K562 (cell line): Measurements from ENCODE around the gene ADAM22. TPM values are rescaled to one million over a fixed set of nuclear protein-coding genes. Genes with fewer than 3 reads are reported as not detected.

Experiments used
- BDP1 ChIP-seq: IDR thresholded peaks from 3 replicates; pipeline ENCODE4 v1.6.1; 2011; ENCODE audit not compliant: insufficient read length, insufficient read depth
- CBX2 ChIP-seq: fragments of 200-600 bp; sonication (generic); IDR thresholded peaks from one replicate; pipeline ENCODE4 v1.6.1; 2012; ENCODE audit warnings: mild to moderate bottlenecking, low read length, inconsistent platforms; ENCODE audit not compliant: insufficient read depth, poor library complexity, severe bottlenecking
- CCAR2 ChIP-seq: fragments of 200-400 bp; formaldehyde crosslinking; IDR thresholded peaks from 2 replicates; pipeline ENCODE4 v1.6.1; 2017; ENCODE audit warnings: mild to moderate bottlenecking, low read depth, low read length
- CHD2 ChIP-seq: IDR thresholded peaks from 2 replicates; pipeline ENCODE4 v1.6.1; 2011; ENCODE audit warnings: low read depth, low read length
- E2F3 ChIP-seq: fragments of 250-450 bp; sonication (Bioruptor Pico); IDR thresholded peaks from 2 replicates; pipeline ENCODE4 v1.4.0; 2020; ENCODE audit warnings: mild to moderate bottlenecking
- GATA2 ChIP-seq: sonication (generic); formaldehyde crosslinking; IDR thresholded peaks from 2 replicates; pipeline ENCODE4 v1.4.0; 2020; ENCODE audit warnings: mild to moderate bottlenecking, missing genetic modification reagents
- HDGF ChIP-seq: fragments of 450-650 bp; IDR thresholded peaks from 2 replicates; pipeline ENCODE4 v1.6.1; 2016
- HNRNPLL ChIP-seq: fragments of 200-400 bp; formaldehyde crosslinking; IDR thresholded peaks from 2 replicates; pipeline ENCODE4 v1.6.1; 2017; ENCODE audit warnings: low read length, low read depth, mild to moderate bottlenecking; ENCODE audit not compliant: poor library complexity, severe bottlenecking
- MEF2D ChIP-seq: conservative IDR thresholded peaks from 2 replicates; pipeline ENCODE4 v1.6.1; 2016; ENCODE audit warnings: low read depth, missing genetic modification characterization, missing compliant biosample characterization
- MXI1 ChIP-seq: IDR thresholded peaks from 2 replicates; pipeline ENCODE4 v1.6.1; 2011; ENCODE audit warnings: low read depth, mild to moderate bottlenecking, improper control_type of control experiment, low read length
- NCOR1 ChIP-seq: fragments of 450-650 bp; IDR thresholded peaks from 2 replicates; pipeline ENCODE4 v1.6.1; 2016; ENCODE audit warnings: mild to moderate bottlenecking, moderate library complexity
- NELFE ChIP-seq: IDR thresholded peaks from 2 replicates; pipeline ENCODE4 v1.6.1; 2011; ENCODE audit warnings: mild to moderate bottlenecking; ENCODE audit not compliant: insufficient read depth, insufficient read length
- RBBP5 ChIP-seq: fragments of 200-600 bp; sonication (generic); IDR thresholded peaks from 2 replicates; pipeline ENCODE4 v1.6.1; 2012; ENCODE audit warnings: borderline replicate concordance, mild to moderate bottlenecking, low read length, control low read depth, inconsistent platforms; ENCODE audit not compliant: insufficient read depth, poor library complexity, severe bottlenecking
- RBM39 ChIP-seq: fragments of 200-400 bp; formaldehyde crosslinking; optimal IDR thresholded peaks from 2 replicates; pipeline ENCODE3; 2018; ENCODE audit warnings: low read depth, low read length
- SIN3A ChIP-seq, 2 experiments: fragments of 150-350 bp in 1 of 2; IDR thresholded peaks; 2 replicates each; pipeline ENCODE4 v1.6.1; 2011 to 2016; ENCODE audit warnings: borderline replicate concordance in 2 of 2, low read depth in 2 of 2, low read length in 2 of 2, mild to moderate bottlenecking in 2 of 2, moderate library complexity in 2 of 2; ENCODE audit not compliant: control insufficient read depth in 1 of 2
- SNIP1 ChIP-seq: fragments of 450-650 bp; IDR thresholded peaks from 2 replicates; pipeline ENCODE4 v1.7.1; 2017; ENCODE audit warnings: low read depth, mild to moderate bottlenecking
- SOX6 ChIP-seq: fragments of 450-650 bp; IDR thresholded peaks from 2 replicates; pipeline ENCODE4 v1.6.1; 2014; ENCODE audit warnings: mild to moderate bottlenecking
- ZBTB17 ChIP-seq: fragments of 450-650 bp; formaldehyde crosslinking; IDR thresholded peaks from 2 replicates; pipeline ENCODE4 v1.4.0; 2020; ENCODE audit warnings: mild to moderate bottlenecking
- ZNF133 ChIP-seq: fragments of 250-450 bp; sonication (Bioruptor Pico); IDR thresholded peaks from 2 replicates; pipeline ENCODE4 v1.4.0; 2020; ENCODE audit warnings: mild to moderate bottlenecking
- ZNF175 ChIP-seq: fragments of 200-800 bp; sonication (Bioruptor generic); IDR thresholded peaks from 2 replicates; pipeline ENCODE4 v1.6.1; 2016; ENCODE audit warnings: low read depth, mild to moderate bottlenecking, missing genetic modification characterization, missing compliant biosample characterization
- ZNF316 ChIP-seq: fragments of 450-650 bp; IDR thresholded peaks from 2 replicates; pipeline ENCODE4 v1.6.1; 2016
- ZNF444 ChIP-seq: fragments of 250-450 bp; sonication (Bioruptor Pico); IDR thresholded peaks from 2 replicates; pipeline ENCODE4 v1.4.0; 2020; ENCODE audit warnings: mild to moderate bottlenecking, moderate library complexity
- ZNF644 ChIP-seq: fragments of 200-800 bp; sonication (Bioruptor generic); IDR thresholded peaks from 2 replicates; pipeline ENCODE4 v1.6.1; 2016; ENCODE audit warnings: low read depth, missing genetic modification characterization, missing compliant biosample characterization
- polyA plus RNA-seq, 8 experiments: library from polyadenylated mRNA; depleted of rRNA in 4 of 8; stranded (reverse) in 5 of 8; unstranded in 3 of 8; fragments of >200 nt; fragmentation: Nextera tagmentation in 2 of 8; fragmentation: Illumina TruSeq in 1 of 8; extraction: Ambion mirVana in 2 of 8; extraction: Trizol in 1 of 8; gene quantifications; 2 replicates each; pipeline versions ENCODE4 v1.2.1 to v1.2.3, GENCODE V29; 2011 to 2014; ENCODE audit warnings: inconsistent platforms in 1 of 8, missing spikeins in 1 of 8
- total RNA-seq, 7 experiments: library from RNA; depleted of rRNA in 6 of 7; stranded (reverse); fragments of >200 nt in 6 of 7; fragmentation: Illumina TruSeq in 2 of 7; extraction: Trizol in 2 of 7; gene quantifications; 2 replicates each; pipeline versions ENCODE4 v1.2.1 to v1.2.3, GENCODE V29; 2011 to 2021; ENCODE audit warnings: low replicate concordance in 1 of 7
- TF ChIP-seq, protein P1 (sequence below): fragments of 250-450 bp; sonication (Bioruptor Pico); IDR thresholded peaks from 2 replicates; pipeline ENCODE4 v1.9.0; 2021; ENCODE audit warnings: mild to moderate bottlenecking, inconsistent platforms
- TF ChIP-seq, protein P2 (sequence below): fragments of 450-650 bp; IDR thresholded peaks from one replicate; pipeline ENCODE4 v1.6.1; 2018; ENCODE audit warnings: mild to moderate bottlenecking, moderate library complexity; ENCODE audit not compliant: partially characterized antibody
- TF ChIP-seq, protein P3 (sequence below): sonication (generic); formaldehyde crosslinking; IDR thresholded peaks from 2 replicates; pipeline ENCODE4 v1.8.0; 2022; ENCODE audit warnings: missing genetic modification reagents, mild to moderate bottlenecking, borderline replicate concordance

The ADAM22 gene
- total and polyA plus RNA-seq, 9 of the 15 experiments (the other 6 are each of a cell fraction or from before 2014, with no cell fraction given), result 0.01 to 0.58 (median 0.18) TPM

DNA sequence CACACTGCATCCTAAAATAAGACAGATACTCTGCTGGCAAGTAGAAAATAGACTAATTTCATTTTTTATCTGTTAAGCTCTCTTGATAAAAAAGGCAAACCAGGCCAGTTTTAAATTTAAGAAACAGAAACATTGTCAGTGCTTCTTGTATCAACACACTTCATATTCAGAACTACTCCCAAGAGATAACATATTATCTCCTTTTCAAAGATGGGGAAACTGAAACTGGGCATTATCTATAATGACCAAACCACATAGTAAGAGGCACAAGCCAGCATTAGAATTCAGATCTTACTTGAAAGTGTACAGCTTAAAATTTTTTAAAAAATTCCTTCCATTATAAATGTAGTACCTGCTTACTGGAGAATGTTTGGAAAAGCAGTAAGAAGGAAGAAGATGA lies 271.1 kb downstream of the ADAM22 start (continued):
- TF ChIP-seq, protein P1, sequence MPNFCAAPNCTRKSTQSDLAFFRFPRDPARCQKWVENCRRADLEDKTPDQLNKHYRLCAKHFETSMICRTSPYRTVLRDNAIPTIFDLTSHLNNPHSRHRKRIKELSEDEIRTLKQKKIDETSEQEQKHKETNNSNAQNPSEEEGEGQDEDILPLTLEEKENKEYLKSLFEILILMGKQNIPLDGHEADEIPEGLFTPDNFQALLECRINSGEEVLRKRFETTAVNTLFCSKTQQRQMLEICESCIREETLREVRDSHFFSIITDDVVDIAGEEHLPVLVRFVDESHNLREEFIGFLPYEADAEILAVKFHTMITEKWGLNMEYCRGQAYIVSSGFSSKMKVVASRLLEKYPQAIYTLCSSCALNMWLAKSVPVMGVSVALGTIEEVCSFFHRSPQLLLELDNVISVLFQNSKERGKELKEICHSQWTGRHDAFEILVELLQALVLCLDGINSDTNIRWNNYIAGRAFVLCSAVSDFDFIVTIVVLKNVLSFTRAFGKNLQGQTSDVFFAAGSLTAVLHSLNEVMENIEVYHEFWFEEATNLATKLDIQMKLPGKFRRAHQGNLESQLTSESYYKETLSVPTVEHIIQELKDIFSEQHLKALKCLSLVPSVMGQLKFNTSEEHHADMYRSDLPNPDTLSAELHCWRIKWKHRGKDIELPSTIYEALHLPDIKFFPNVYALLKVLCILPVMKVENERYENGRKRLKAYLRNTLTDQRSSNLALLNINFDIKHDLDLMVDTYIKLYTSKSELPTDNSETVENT, result no peak
- no peak for TF ChIP-seq ZNF316
- TF ChIP-seq GATA2 (CRISPR knock-in tag), result no peak
- no peak for TF ChIP-seq RBBP5
- no peak for TF ChIP-seq ZNF175
- no peak for TF ChIP-seq CHD2
- TF ChIP-seq NCOR1, result peak; percentile 70
- no peak for TF ChIP-seq MEF2D (tag)
- TF ChIP-seq, protein P2, sequence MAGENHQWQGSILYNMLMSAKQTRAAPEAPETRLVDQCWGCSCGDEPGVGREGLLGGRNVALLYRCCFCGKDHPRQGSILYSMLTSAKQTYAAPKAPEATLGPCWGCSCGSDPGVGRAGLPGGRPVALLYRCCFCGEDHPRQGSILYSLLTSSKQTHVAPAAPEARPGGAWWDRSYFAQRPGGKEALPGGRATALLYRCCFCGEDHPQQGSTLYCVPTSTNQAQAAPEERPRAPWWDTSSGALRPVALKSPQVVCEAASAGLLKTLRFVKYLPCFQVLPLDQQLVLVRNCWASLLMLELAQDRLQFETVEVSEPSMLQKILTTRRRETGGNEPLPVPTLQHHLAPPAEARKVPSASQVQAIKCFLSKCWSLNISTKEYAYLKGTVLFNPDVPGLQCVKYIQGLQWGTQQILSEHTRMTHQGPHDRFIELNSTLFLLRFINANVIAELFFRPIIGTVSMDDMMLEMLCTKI, result no peak
- TF ChIP-seq NELFE, result no peak
- TF ChIP-seq RBM39, result no peak
- TF ChIP-seq SNIP1, result no peak
- TF ChIP-seq SIN3A (IDR thresholded peaks at IDR 0.05; ENCODE audit: borderline replicate concordance in 2 of 2, control insufficient read depth in 1 of 2, low read depth in 2 of 2, low read length in 2 of 2), result no peak
- TF ChIP-seq ZNF444 (CRISPR knock-in tag), result no peak
- TF ChIP-seq, protein P3, sequence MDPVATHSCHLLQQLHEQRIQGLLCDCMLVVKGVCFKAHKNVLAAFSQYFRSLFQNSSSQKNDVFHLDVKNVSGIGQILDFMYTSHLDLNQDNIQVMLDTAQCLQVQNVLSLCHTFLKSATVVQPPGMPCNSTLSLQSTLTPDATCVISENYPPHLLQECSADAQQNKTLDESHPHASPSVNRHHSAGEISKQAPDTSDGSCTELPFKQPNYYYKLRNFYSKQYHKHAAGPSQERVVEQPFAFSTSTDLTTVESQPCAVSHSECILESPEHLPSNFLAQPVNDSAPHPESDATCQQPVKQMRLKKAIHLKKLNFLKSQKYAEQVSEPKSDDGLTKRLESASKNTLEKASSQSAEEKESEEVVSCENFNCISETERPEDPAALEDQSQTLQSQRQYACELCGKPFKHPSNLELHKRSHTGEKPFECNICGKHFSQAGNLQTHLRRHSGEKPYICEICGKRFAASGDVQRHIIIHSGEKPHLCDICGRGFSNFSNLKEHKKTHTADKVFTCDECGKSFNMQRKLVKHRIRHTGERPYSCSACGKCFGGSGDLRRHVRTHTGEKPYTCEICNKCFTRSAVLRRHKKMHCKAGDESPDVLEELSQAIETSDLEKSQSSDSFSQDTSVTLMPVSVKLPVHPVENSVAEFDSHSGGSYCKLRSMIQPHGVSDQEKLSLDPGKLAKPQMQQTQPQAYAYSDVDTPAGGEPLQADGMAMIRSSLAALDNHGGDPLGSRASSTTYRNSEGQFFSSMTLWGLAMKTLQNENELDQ (CRISPR knock-in tag), result no peak
- no peak for TF ChIP-seq HNRNPLL
- TF ChIP-seq HDGF, result no peak
- peak; percentile 36; the same call in 1 of the 2 replicates for TF ChIP-seq SOX6
- TF ChIP-seq E2F3 (CRISPR knock-in tag), result no peak
- TF ChIP-seq ZBTB17 (CRISPR knock-in tag), result no peak
- TF ChIP-seq ZNF644 (tag), result 0 out of 2 replicates have a peak, but pooled peaks have one; percentile 9
- no peak for TF ChIP-seq CCAR2
- no peak for TF ChIP-seq MXI1
- TF ChIP-seq BDP1, result no peak
- TF ChIP-seq ZNF133 (CRISPR knock-in tag), result no peak
- TF ChIP-seq CBX2, result no peak
